Ectodermal cell (in vitro differentiated cells): ENCODE results near the gene HTR3C.
"Not testable (repeated sequence)": the region's sequence is repeated elsewhere in the genome, so short reads cannot be mapped to it uniquely, and the experiment has no call there.

Source experiments
- H3K27ac ChIP-seq: 2 replicates; pipeline ENCODE4 v1.7.0; 2013; ENCODE audit warnings: mild to moderate bottlenecking, low read depth, low read length; ENCODE audit not compliant: insufficient read depth, poor library complexity, severe bottlenecking
- H3K27me3 ChIP-seq: 2 replicates; pipeline ENCODE4 v1.7.0; 2013; ENCODE audit warnings: mild to moderate bottlenecking, low read length; ENCODE audit not compliant: insufficient read depth, control insufficient read depth, poor library complexity, severe bottlenecking
- H3K36me3 ChIP-seq: one replicate; pipeline ENCODE4 v1.7.0; 2013; ENCODE audit warnings: low read length; ENCODE audit not compliant: control insufficient read depth, insufficient read depth
- H3K4me1 ChIP-seq: one replicate; pipeline ENCODE4 v1.7.0; 2013; ENCODE audit warnings: low read length; ENCODE audit not compliant: control insufficient read depth, insufficient read depth
- H3K4me3 ChIP-seq: 2 replicates; pipeline ENCODE4 v1.7.0; 2013; ENCODE audit warnings: low read depth, low read length, control low read depth; ENCODE audit not compliant: insufficient read depth
- H3K9me3 ChIP-seq: 2 replicates; pipeline ENCODE4 v1.7.0; 2013; ENCODE audit warnings: mild to moderate bottlenecking, low read length, moderate library complexity; ENCODE audit not compliant: control insufficient read depth
- whole genome bisulfite sequencing, 2 experiments: methylation state at CpG; one replicate each; pipeline ENCODE4 v1.1.7; 2013; ENCODE audit warnings: missing lambda C conversion rate in 2 of 2; 5-methylcytosine and 5-hydroxymethylcytosine counted together

Gene HTR3C

DNA sequence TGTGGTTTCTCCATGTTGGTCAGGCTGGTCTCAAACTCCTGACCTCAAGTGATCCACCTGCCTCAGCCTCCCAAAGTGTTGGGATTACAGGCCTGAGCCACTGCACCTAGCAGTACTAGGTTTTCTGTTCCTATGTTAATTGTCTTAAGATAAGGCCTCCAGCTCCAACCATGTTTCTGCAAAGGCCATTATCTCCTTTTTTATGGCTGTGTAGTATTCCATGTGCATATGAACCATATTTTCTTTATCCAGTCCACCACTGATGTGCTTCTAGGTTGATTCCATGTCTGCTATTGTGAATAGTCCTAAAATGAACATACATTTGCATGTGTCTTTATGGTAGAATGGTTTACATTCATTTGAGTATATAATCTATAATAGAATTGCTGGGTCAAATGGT is 9.8 kb downstream of the HTR3C start:
- no peaks in the 10 kb centered on the region for H3K4me1 ChIP-seq
- no peak overlapping the region for H3K27ac ChIP-seq
- H3K9me3 ChIP-seq = no peaks in the 10 kb centered on the region
- no peaks in the 10 kb centered on the region for H3K27me3 ChIP-seq
- no peak overlapping the region for H3K4me3 ChIP-seq
- no peaks in the 10 kb centered on the region for H3K36me3 ChIP-seq

GRCh38 chr3:184066211-184066610 is 13.4 kb downstream of the HTR3C start:
- Histone ChIP-seq H3K27me3 (no peaks in the 10 kb centered on the region), H3K4me1 (no peaks in the 10 kb centered on the region), H3K4me3 (no peak overlapping the region), H3K27ac (no peak overlapping the region), H3K9me3 (peaks cover 2% of the 10 kb centered on the region), H3K36me3 (no peaks in the 10 kb centered on the region)
- whole genome bisulfite sequencing, 2 experiments = 80% methylated on average over 1 of the region's 2 CpGs; no CpG with 5 or more reads in 1 of the 2 experiments

GRCh38 chr3:184067573-184068055 is 14.8 kb downstream of the HTR3C start:
- H3K4me3 ChIP-seq = no peak overlapping the region
- no peaks in the 10 kb centered on the region for H3K27me3 ChIP-seq
- H3K27ac ChIP-seq = no peak overlapping the region
- peaks cover 2% of the 10 kb centered on the region for H3K9me3 ChIP-seq
- no peaks in the 10 kb centered on the region for H3K4me1 ChIP-seq
- 86 to 93% methylated on average over 6 of the region's 6 CpGs for WGBS, 2 experiments
- no peaks in the 10 kb centered on the region for H3K36me3 ChIP-seq

- Histone ChIP-seq H3K36me3 (no peaks in the 10 kb centered on the region), H3K4me1 (no peaks in the 10 kb centered on the region), H3K27me3 (no peaks in the 10 kb centered on the region), H3K27ac (no peak overlapping the region), H3K4me3 (no peak overlapping the region), H3K9me3 (peaks cover 2% of the 10 kb centered on the region)
- WGBS, 2 experiments = 85 to 87% methylated on average over 4 to 5 of the region's 5 CpGs
Measured at GRCh38 chr3:184068344-184068743, 15.5 kb downstream of the HTR3C start.

DNA sequence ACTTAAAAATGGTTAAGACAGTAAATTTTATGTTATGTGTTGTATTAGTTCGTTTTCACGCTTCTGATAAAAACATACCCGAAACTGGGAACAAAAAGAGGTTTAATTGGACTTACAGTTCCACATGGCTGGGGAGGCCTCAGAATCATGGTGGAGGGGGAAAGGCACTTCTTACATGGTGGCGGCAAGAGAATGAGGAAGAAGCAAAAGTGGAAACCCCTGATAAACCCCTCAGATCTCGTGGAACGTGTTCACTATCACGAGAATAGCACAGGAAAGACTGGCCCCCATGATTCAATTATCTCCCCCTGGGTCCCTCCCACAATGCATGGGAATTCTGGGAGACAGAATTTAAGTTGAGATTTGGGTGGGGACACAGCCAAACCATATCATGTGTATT is 18.3 kb downstream of the HTR3C start:
- H3K9me3 ChIP-seq, H3K27ac ChIP-seq, H3K27me3 ChIP-seq, H3K36me3 ChIP-seq, H3K4me3 ChIP-seq, H3K4me1 ChIP-seq: not testable (repeated sequence)
- 91 to 96% methylated on average over 7 of the region's 7 CpGs for WGBS, 2 experiments

DNA sequence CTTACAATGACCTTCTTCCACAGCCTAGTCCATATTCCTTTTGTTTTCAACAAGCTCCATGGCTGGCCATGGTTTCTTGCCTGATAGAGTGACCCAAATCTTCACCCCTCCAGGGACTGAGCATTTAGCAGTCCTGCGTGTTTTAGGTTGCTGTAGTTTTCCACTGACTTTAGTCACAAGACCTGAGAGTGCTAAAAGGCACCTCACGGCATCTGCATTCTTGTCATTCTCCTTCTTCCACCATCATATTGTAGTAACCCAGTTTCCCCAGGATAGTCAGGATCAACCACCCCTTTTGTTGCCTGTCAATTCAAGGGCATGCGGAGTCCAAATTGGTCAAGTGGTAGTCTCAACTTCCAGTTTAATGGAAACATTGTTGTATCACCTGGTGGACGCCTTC is 20.8 kb downstream of the HTR3C start:
- 82 to 84% methylated on average over 4 of the region's 4 CpGs for WGBS, 2 experiments
- H3K4me1 ChIP-seq = no peaks in the 10 kb centered on the region

GRCh38 chr3:184075901-184076300 is 23.1 kb downstream of the HTR3C start:
- 88 to 90% methylated on average over 6 of the region's 6 CpGs for WGBS, 2 experiments
- Histone ChIP-seq H3K4me3 (no peak overlapping the region), H3K27me3 (no peaks in the 10 kb centered on the region), H3K36me3 (no peaks in the 10 kb centered on the region), H3K27ac (no peak overlapping the region), H3K4me1 (no peaks in the 10 kb centered on the region), H3K9me3 (peaks cover 2% of the 10 kb centered on the region)

More for the DNA sequence above, 20.8 kb downstream of the HTR3C start:
- Histone ChIP-seq H3K36me3 (no peaks in the 10 kb centered on the region), H3K9me3 (peaks cover 2% of the 10 kb centered on the region), H3K4me3 (no peak overlapping the region), H3K27me3 (no peaks in the 10 kb centered on the region), H3K27ac (no peak overlapping the region)

DNA sequence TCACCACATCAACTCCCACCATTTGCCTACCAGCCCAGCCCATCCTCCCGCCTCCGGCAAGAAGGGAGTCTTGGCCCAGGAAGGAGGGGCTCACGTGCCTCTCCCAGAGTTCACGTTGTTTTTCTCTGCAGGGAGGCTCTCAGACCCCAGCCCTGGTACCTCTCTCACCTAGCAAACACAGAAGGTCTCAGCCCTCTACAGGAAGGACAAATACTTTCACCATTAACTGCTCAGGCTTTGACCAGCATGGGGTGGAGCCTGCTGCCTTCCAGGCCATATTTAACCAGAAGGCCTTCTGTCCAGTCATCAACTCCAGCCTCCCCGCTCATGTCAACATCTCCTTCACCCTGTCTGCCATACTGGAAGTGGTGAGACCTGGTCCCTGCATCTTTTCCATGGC is 25.0 kb downstream of the HTR3C start:
- no peaks in the 10 kb centered on the region for H3K27me3 ChIP-seq
- H3K36me3 ChIP-seq = no peaks in the 10 kb centered on the region
- 65 to 66% methylated on average over 5 of the region's 5 CpGs for WGBS, 2 experiments
- H3K27ac ChIP-seq = no peak overlapping the region
- H3K4me3 ChIP-seq = no peak overlapping the region
- no peaks in the 10 kb centered on the region for H3K4me1 ChIP-seq
- no peaks in the 10 kb centered on the region for H3K9me3 ChIP-seq

- WGBS, 2 experiments = 95 to 96% methylated on average over 3 of the region's 3 CpGs
- no peaks in the 10 kb centered on the region for H3K27me3 ChIP-seq
- H3K9me3 ChIP-seq = no peaks in the 10 kb centered on the region
- no peaks in the 10 kb centered on the region for H3K4me1 ChIP-seq
- no peak overlapping the region for H3K4me3 ChIP-seq
- H3K27ac ChIP-seq = no peak overlapping the region
- H3K36me3 ChIP-seq = no peaks in the 10 kb centered on the region
Measured at GRCh38 chr3:184078851-184079250, 26.0 kb downstream of the HTR3C start.

DNA sequence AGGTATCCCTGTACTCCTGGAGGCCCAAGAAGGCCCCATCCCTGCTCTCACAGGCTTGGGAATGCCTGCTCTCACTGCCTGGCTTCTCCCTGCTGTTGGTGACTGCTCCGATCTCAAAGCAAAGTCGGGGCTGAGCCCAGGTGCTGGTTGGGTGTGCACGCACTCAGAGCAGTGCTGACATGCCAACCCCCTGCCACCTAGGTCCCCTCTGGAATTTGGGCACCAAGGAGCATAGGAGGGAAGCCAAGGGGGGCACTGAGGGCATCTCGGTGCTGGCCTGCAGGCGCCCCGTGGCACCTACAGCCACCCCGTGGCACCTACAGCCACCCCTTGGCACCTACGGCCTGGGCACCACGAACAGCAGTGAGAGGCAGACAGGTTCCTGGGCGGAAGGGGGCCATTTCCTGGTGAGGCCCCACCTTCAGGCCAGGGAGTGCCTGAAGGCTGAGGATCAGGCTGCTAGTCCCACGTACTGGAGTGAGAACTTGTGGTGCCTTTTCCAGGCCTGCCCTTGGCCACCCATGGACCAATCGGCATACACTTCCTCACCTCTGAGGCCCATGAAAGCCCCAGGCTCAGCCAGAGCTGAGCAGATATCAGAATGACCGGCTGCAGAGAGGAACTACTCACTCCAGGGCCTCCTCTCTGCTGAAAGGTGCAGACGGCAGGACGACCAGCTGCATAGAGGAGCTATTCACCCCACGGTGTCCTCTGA is 28.4 kb downstream of the HTR3C start:
- Histone ChIP-seq H3K9me3 (no peaks in the 10 kb centered on the region), H3K4me1 (no peaks in the 10 kb centered on the region), H3K27me3 (no peaks in the 10 kb centered on the region), H3K36me3 (no peaks in the 10 kb centered on the region), H3K27ac (no peak overlapping the region), H3K4me3 (no peak overlapping the region)
- 91 to 95% methylated on average over 16 of the region's 16 CpGs for WGBS, 2 experiments
